Suprapubic skin (tissue), 4 donors: ENCODE results near the gene MVP. TPM values are rescaled to one million over a fixed set of nuclear protein-coding genes. Genes with fewer than 3 reads are reported as not detected.
"Not testable (repeated sequence)": the region's sequence is repeated elsewhere in the genome, so short reads cannot be mapped to it uniquely, and the experiment has no call there.

Experiments
- DNase-seq, 2 donors: peaks; one replicate each; pipeline ENCODE4 v3.0.0-alpha.2; 2019; ENCODE audit warnings: low spot score in 2 of 2
- H3K27ac ChIP-seq: fragments of 200-600 bp; sonication (generic); one replicate; pipeline ENCODE4 v1.5.1; 2019
- H3K27me3 ChIP-seq: fragments of 200-600 bp; sonication (generic); one replicate; pipeline ENCODE4 v1.5.1; 2019
- H3K36me3 ChIP-seq: fragments of 200-600 bp; sonication (generic); one replicate; pipeline ENCODE4 v1.5.1; 2019
- H3K4me1 ChIP-seq: fragments of 200-600 bp; sonication (generic); one replicate; pipeline ENCODE4 v1.5.1; 2019
- H3K4me3 ChIP-seq: fragments of 200-600 bp; sonication (generic); one replicate; pipeline ENCODE4 v1.5.1; 2019; ENCODE audit warnings: mild to moderate bottlenecking
- H3K9me3 ChIP-seq: fragments of 200-600 bp; sonication (generic); one replicate; pipeline ENCODE4 v1.5.1; 2019
- EP300 ChIP-seq: sonication (generic); formaldehyde crosslinking; IDR thresholded peaks from one replicate; pipeline ENCODE4 v1.6.1; 2017; ENCODE audit warnings: antibody characterized with exemption
- POLR2A ChIP-seq, 2 donors: fragments of 450-650 bp; IDR thresholded peaks; one replicate each; pipeline ENCODE4 v1.6.1; 2017; ENCODE audit warnings: antibody characterized with exemption in 2 of 2, mild to moderate bottlenecking in 2 of 2, moderate library complexity in 2 of 2
- POLR2AphosphoS5 ChIP-seq, 3 donors: sonication (generic); formaldehyde crosslinking; IDR thresholded peaks; one replicate each; pipeline ENCODE4 v1.6.1; 2017; ENCODE audit warnings: antibody characterized with exemption in 3 of 3
- WGBS: methylation state at CpG from one replicate; pipeline ENCODE4 v1.1.5; 2018; 5-methylcytosine and 5-hydroxymethylcytosine counted together
- total RNA-seq, 4 donors: library from RNA; depleted of rRNA; stranded (reverse); fragments of >200 nt; gene quantifications; one replicate each; pipeline ENCODE4 v1.1.0, GENCODE V29; 2016
- TF ChIP-seq, protein P1 (sequence below), 2 donors: fragments of 200-600 bp in 1 of 2; fragments of 450-650 bp in 1 of 2; sonication (generic) in 1 of 2; IDR thresholded peaks; one replicate each; pipeline ENCODE4 v1.5.1; 2016 to 2019; ENCODE audit warnings: antibody characterized with exemption in 2 of 2, mild to moderate bottlenecking in 1 of 2, moderate library complexity in 1 of 2

MVP gene
- total RNA-seq, 4 donors from 2014 or later, result 54.9 to 104 (median 68.1) TPM

DNA sequence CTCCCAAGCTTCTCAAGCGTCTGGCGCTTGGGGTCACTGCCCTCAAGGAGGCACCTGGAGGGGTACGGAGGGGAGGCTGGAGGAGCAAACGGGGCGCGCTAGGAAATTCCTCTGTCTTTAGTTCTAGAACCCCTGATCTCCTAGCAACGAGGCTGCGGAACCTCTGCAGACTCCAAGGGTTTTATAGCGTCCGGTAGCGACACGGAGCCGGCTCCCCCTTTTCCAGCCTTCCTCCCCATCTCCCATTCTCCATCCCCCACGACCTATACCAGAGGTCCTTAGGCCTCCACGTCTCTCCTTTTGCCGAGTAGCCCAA, 43.4 kb downstream of the MVP start:
- 58% methylated on average over 10 of the region's 16 CpGs for WGBS
- Histone ChIP-seq H3K9me3 (no peaks in the 10 kb centered on the region), H3K36me3 (peaks cover 25% of the 10 kb centered on the region), H3K27me3 (no peaks in the 10 kb centered on the region), H3K4me3 (peak overlapping the region; percentile 90), H3K4me1 (peaks cover 22% of the 10 kb centered on the region), H3K27ac (no peak overlapping the region)
- TF ChIP-seq, protein P1, sequence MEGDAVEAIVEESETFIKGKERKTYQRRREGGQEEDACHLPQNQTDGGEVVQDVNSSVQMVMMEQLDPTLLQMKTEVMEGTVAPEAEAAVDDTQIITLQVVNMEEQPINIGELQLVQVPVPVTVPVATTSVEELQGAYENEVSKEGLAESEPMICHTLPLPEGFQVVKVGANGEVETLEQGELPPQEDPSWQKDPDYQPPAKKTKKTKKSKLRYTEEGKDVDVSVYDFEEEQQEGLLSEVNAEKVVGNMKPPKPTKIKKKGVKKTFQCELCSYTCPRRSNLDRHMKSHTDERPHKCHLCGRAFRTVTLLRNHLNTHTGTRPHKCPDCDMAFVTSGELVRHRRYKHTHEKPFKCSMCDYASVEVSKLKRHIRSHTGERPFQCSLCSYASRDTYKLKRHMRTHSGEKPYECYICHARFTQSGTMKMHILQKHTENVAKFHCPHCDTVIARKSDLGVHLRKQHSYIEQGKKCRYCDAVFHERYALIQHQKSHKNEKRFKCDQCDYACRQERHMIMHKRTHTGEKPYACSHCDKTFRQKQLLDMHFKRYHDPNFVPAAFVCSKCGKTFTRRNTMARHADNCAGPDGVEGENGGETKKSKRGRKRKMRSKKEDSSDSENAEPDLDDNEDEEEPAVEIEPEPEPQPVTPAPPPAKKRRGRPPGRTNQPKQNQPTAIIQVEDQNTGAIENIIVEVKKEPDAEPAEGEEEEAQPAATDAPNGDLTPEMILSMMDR (IDR thresholded peaks at IDR 0.05), result no peak
- TF ChIP-seq POLR2A (IDR thresholded peaks at IDR 0.05) (no peak), POLR2AphosphoS5 (IDR thresholded peaks at IDR 0.05) (no peak), EP300 (no peak)
- no peak for DNase-seq

DNA sequence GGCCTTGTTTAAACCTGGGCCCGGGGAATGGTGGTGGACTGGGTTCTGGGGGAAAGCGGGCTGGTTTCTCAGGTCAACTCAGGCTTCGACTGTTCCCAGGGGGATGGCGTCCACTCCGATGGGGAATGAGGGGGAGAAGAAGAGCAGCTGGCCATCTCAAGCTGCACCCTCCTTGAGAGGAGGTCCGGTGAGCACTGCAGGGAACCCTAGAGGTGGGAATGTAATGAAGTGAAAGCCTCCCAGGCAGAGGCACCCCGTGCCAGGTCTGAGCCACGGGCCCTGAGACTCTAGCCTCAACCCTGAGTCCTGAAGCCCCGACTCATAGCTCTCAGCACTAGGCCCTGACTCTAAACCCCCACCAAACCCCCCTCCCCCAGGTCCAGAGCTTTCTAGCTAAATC, 43.9 kb downstream of the MVP start:
- no peak overlapping the region for H3K4me3 ChIP-seq
- no peak for DNase-seq
- H3K4me1 ChIP-seq, result peaks cover 22% of the 10 kb centered on the region
- TF ChIP-seq POLR2AphosphoS5 (IDR thresholded peaks at IDR 0.05), result no peak
- TF ChIP-seq EP300, result no peak
- TF ChIP-seq, protein P1 (IDR thresholded peaks at IDR 0.05), result no peak
- no peak for TF ChIP-seq POLR2A (IDR thresholded peaks at IDR 0.05)
- H3K9me3 ChIP-seq, result no peaks in the 10 kb centered on the region
- 84% methylated on average over 7 of the region's 9 CpGs for WGBS
- no peaks in the 10 kb centered on the region for H3K27me3 ChIP-seq
- H3K36me3 ChIP-seq, result peaks cover 19% of the 10 kb centered on the region
- no peak overlapping the region for H3K27ac ChIP-seq

DNA sequence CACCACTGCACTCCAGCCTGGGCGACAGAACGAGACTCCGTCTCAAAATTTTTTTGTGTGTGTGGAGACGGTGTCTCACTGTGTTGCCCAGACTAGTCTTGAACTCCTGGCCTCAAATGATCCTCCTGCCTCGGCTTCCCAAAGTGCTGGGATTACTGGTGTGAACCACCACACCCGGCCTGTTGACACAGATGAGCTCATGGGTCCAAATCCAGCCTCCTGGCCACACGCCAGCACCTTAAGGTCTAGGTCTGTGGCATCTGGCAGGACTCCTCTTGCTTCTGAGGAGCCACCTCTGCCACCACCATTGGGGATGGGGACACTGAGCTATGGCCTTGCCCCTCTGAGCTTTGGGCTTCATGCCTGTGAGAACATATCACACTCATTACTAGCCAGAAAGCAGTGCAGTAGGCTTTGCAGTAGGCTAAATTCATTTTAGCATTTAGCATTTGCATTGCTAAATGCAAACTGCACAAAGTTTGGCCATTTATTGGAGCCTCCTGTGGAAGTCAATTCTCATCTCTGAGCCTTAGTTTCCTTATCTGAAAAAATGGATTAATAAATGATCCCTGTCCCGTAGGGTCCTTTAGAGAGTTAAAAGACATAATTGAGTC, 48.2 kb downstream of the MVP start:
- 68% methylated on average over 8 of the region's 8 CpGs for WGBS
- no peaks in the 10 kb centered on the region for H3K27me3 ChIP-seq
- TF ChIP-seq, protein P1 (IDR thresholded peaks at IDR 0.05), result no peak
- TF ChIP-seq POLR2AphosphoS5 (IDR thresholded peaks at IDR 0.05), result no peak
- TF ChIP-seq EP300, result no peak
- no peak for TF ChIP-seq POLR2A (IDR thresholded peaks at IDR 0.05)

DNA sequence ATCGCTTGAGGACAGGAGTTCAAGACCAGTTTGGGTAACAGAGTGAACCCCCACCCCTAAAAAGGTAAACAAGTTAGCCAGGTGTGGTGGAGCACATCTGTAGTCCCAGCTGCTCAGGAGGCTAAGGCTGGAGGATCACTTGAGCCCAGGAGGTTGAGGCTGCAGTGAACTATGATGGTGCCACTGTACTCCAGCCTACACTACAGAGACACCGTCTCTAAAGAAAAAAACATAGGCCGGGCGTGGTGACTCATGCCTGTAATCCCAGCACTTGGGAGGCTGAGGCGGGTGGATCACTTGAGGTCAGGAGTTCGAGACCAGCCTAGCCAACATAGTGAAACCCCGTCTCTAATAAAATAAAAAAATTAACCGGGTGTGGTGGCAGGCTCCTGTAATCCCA, 48.8 kb downstream of the MVP start:
- H3K27me3 ChIP-seq, DNase-seq, H3K4me1 ChIP-seq, H3K36me3 ChIP-seq, H3K4me3 ChIP-seq, H3K9me3 ChIP-seq, H3K27ac ChIP-seq: not testable (repeated sequence)
- 79% methylated on average over 8 of the region's 8 CpGs for WGBS

More for the DNA sequence above, 48.2 kb downstream of the MVP start:
- Histone ChIP-seq H3K9me3 (no peaks in the 10 kb centered on the region), H3K36me3 (no peaks in the 10 kb centered on the region), H3K27ac (no peak overlapping the region), H3K4me1 (peaks cover 3% of the 10 kb centered on the region), H3K4me3 (no peak overlapping the region)
- DNase-seq, result no peak

DNA sequence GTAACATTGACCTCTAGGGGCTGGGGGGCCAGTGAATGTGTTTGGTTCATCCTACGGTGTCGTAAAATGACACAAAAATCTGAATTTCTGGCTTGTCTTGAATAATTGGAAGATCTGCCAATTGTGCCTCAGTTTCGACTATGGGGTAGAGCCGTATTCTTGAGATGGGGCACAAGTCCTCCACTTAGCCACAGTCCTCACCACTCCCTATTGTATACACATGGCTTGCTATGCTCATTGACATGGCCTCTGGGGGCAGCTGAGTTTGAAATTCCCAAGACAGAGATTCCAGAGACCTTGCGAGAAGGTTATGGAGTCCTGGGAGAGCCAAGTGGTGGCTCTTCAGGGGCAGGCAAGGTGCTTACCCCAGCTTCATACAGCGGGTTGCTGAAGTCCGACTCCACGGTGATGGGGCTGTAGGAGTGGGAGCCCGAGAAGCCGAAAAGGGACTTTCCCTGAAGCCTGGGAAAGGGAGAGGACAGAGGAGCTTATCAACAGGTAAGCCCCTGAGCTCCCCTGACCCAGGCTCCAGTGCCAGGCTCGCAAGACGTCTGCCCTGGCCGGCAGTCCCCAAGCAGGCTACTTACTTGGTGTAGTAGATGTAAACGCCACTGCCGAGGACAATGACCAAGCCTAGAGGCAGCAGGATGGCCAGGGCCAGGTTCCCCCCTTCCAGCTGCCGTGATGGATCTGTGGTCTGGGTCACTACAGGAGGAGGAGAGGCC, 51.7 kb downstream of the MVP start:
- H3K4me1 ChIP-seq, result peaks cover 7% of the 10 kb centered on the region
- H3K4me3 ChIP-seq, result no peak overlapping the region
- no peaks in the 10 kb centered on the region for H3K36me3 ChIP-seq
- H3K9me3 ChIP-seq, result no peaks in the 10 kb centered on the region
- DNase-seq, result no peak
- no peak overlapping the region for H3K27ac ChIP-seq
- peaks cover 17% of the 10 kb centered on the region for H3K27me3 ChIP-seq
- no peak for TF ChIP-seq POLR2A (IDR thresholded peaks at IDR 0.05)
- TF ChIP-seq EP300, result no peak
- TF ChIP-seq, protein P1 (IDR thresholded peaks at IDR 0.05), result no peak
- no peak for TF ChIP-seq POLR2AphosphoS5 (IDR thresholded peaks at IDR 0.05)
- 95% methylated on average over 10 of the region's 16 CpGs for WGBS
